LNCAP (cell line): ENCODE results near the gene PDCD4.

Experiments used
- CTCF ChIP-seq: fragments of 450-650 bp; IDR thresholded peaks from 2 replicates; pipeline ENCODE4 v1.5.1; 2017; ENCODE audit warnings: mild to moderate bottlenecking

PDCD4 gene

GRCh38 chr10:110827875-110828274 lies 43.9 kb upstream of the PDCD4 start:
- no peak for TF ChIP-seq CTCF

- TF ChIP-seq CTCF: no peak
These were observed 43.2 kb upstream of the PDCD4 start for GRCh38 chr10:110828525-110828924.

- no peak for TF ChIP-seq CTCF
These were observed 41.9 kb upstream of the PDCD4 start for GRCh38 chr10:110829721-110830410.

- TF ChIP-seq CTCF: no peak
These were observed 38.3 kb upstream of the PDCD4 start for GRCh38 chr10:110833234-110833940.

GRCh38 chr10:110833941-110834628 lies 37.6 kb upstream of the PDCD4 start:
- no peak for TF ChIP-seq CTCF

GRCh38 chr10:110834629-110835301 lies 37.0 kb upstream of the PDCD4 start:
- TF ChIP-seq CTCF: no peak

GRCh38 chr10:110835841-110836240 lies 35.9 kb upstream of the PDCD4 start:
- no peak for TF ChIP-seq CTCF
